ENCODE data around the gene PXN. TPM values are rescaled to one million over a fixed set of nuclear protein-coding genes. Genes with fewer than 3 reads are reported as not detected.

PXN gene
- total RNA-seq, 1 donor from 2014 or later = 29.5 TPM

- Histone ChIP-seq H3K4me3 (ENCODE audit: low read depth, low read length) (no peak overlapping the region), H3K36me3 (ENCODE audit: control insufficient read depth, insufficient read depth, low read length) (peaks cover 1% of the 10 kb centered on the region), H3K27me3 (ENCODE audit: control insufficient read depth, insufficient read depth, low read length) (no peaks in the 10 kb centered on the region)
- TF ChIP-seq, protein P1, sequence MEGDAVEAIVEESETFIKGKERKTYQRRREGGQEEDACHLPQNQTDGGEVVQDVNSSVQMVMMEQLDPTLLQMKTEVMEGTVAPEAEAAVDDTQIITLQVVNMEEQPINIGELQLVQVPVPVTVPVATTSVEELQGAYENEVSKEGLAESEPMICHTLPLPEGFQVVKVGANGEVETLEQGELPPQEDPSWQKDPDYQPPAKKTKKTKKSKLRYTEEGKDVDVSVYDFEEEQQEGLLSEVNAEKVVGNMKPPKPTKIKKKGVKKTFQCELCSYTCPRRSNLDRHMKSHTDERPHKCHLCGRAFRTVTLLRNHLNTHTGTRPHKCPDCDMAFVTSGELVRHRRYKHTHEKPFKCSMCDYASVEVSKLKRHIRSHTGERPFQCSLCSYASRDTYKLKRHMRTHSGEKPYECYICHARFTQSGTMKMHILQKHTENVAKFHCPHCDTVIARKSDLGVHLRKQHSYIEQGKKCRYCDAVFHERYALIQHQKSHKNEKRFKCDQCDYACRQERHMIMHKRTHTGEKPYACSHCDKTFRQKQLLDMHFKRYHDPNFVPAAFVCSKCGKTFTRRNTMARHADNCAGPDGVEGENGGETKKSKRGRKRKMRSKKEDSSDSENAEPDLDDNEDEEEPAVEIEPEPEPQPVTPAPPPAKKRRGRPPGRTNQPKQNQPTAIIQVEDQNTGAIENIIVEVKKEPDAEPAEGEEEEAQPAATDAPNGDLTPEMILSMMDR (IDR thresholded peaks at IDR 0.05; ENCODE audit: insufficient read depth, low read length, severe bottlenecking) = peak; percentile 23
- DNase-seq (ENCODE audit: low read depth) (no peak), FAIRE-seq (no peak)
Measured at GRCh38 chr12:120235369-120236323, 29.9 kb downstream of the PXN start.

GRCh38 chr12:120234643-120235368 is 30.7 kb downstream of the PXN start:
- Histone ChIP-seq H3K36me3 (ENCODE audit: control insufficient read depth, insufficient read depth, low read length) (peaks cover 1% of the 10 kb centered on the region), H3K27me3 (ENCODE audit: control insufficient read depth, insufficient read depth, low read length) (no peaks in the 10 kb centered on the region), H3K4me3 (ENCODE audit: low read depth, low read length) (no peak overlapping the region)
- TF ChIP-seq, protein P1 (IDR thresholded peaks at IDR 0.05; ENCODE audit: insufficient read depth, low read length, severe bottlenecking) = peak; percentile 66
- no peak for FAIRE-seq
- peak; percentile 81 for DNase-seq (ENCODE audit: low read depth)

GRCh38 chr12:120231316-120232011 is 34.1 kb downstream of the PXN start:
- Histone ChIP-seq H3K36me3 (ENCODE audit: control insufficient read depth, insufficient read depth, low read length) (peaks cover 2% of the 10 kb centered on the region), H3K27me3 (ENCODE audit: control insufficient read depth, insufficient read depth, low read length) (no peaks in the 10 kb centered on the region), H3K4me3 (ENCODE audit: low read depth, low read length) (no peak overlapping the region)
- no peak for FAIRE-seq
- peak; percentile 97 for DNase-seq (ENCODE audit: low read depth)
- TF ChIP-seq, protein P1 (IDR thresholded peaks at IDR 0.05; ENCODE audit: insufficient read depth, low read length, severe bottlenecking) = peak; percentile 29

GRCh38 chr12:120230974-120231315 is 34.6 kb downstream of the PXN start:
- Histone ChIP-seq H3K4me3 (ENCODE audit: low read depth, low read length) (no peak overlapping the region), H3K36me3 (ENCODE audit: control insufficient read depth, insufficient read depth, low read length) (peaks cover 2% of the 10 kb centered on the region), H3K27me3 (ENCODE audit: control insufficient read depth, insufficient read depth, low read length) (no peaks in the 10 kb centered on the region)
- no peak for FAIRE-seq
- no peak for DNase-seq (ENCODE audit: low read depth)
- TF ChIP-seq, protein P1 (IDR thresholded peaks at IDR 0.05; ENCODE audit: insufficient read depth, low read length, severe bottlenecking) = no peak

DNA sequence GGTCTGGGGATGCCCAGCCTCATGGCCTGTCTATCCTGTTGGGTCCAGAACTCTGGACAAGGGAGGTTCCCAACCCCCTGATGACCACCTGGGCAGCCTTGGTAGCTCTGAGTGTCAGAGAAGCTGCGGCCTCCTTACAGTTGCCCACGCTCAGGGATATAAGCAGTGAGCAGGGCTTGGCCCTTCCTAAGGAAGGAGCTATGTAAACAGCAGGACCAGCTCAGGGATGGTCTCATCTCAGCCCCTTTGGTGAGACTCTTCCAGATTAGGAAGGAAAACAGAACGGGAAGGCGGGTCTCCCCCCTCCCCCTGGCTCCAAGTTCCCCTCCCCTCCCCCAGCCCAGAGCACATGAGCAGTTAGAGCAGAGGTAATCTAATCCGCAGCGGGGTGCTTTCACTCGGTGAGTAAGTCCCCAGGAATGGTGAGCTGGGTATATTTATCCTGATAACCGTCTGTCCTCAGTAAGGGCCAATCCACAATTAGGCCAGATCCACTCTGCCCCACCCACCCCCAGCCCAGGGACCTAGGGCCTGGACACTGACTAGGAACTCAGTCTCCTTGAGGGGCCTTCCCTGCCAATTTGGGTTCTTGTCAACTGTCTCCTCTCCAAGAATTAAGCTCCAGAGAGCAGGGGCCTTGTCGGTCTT is 35.1 kb downstream of the PXN start:
- Histone ChIP-seq H3K36me3 (ENCODE audit: control insufficient read depth, insufficient read depth, low read length) (peaks cover 4% of the 10 kb centered on the region), H3K27me3 (ENCODE audit: control insufficient read depth, insufficient read depth, low read length) (no peaks in the 10 kb centered on the region), H3K4me3 (ENCODE audit: low read depth, low read length) (no peak overlapping the region)
- peak; percentile 86 for DNase-seq (ENCODE audit: low read depth)
- no peak for FAIRE-seq
- TF ChIP-seq, protein P1 (IDR thresholded peaks at IDR 0.05; ENCODE audit: insufficient read depth, low read length, severe bottlenecking) = no peak
